NCI-H1417 treated with DMSO at 0.1 percent for 48 hours (cell line): ENCODE data around the gene USP2.
"Not testable (repeated sequence)": the region's sequence is repeated elsewhere in the genome, so short reads cannot be mapped to it uniquely, and the experiment has no call there.

Experiments used
- DNase-seq: peaks from one replicate; lab custom pipeline; 2025; lab: John Stamatoyannopoulos, UW

The USP2 gene

GRCh38 chr11:119414321-119414720 is 32.8 kb upstream of the USP2 start:
- DNase-seq = no peak

GRCh38 chr11:119412072-119412471 is 30.6 kb upstream of the USP2 start:
- DNase-seq = no peak

- no peak for DNase-seq
Observed at GRCh38 chr11:119410501-119410900, 29.0 kb upstream of the USP2 start.

- DNase-seq = no peak
Observed at GRCh38 chr11:119409731-119410130, 28.2 kb upstream of the USP2 start.

- DNase-seq = no peak
Observed at GRCh38 chr11:119406005-119406404, 24.5 kb upstream of the USP2 start.

- DNase-seq = not testable (repeated sequence)
Observed at GRCh38 chr11:119405448-119405847, 24.0 kb upstream of the USP2 start.

GRCh38 chr11:119404872-119405271 is 23.4 kb upstream of the USP2 start:
- DNase-seq = no peak

- DNase-seq = no peak
Observed at GRCh38 chr11:119403021-119403420, 21.5 kb upstream of the USP2 start.

GRCh38 chr11:119402470-119402869 is 21.0 kb upstream of the USP2 start:
- DNase-seq = no peak

GRCh38 chr11:119400860-119401259 is 19.4 kb upstream of the USP2 start:
- DNase-seq = no peak

- no peak for DNase-seq
Observed at GRCh38 chr11:119397740-119398139, 16.2 kb upstream of the USP2 start.

- DNase-seq = no peak
Observed at GRCh38 chr11:119396835-119397234, 15.3 kb upstream of the USP2 start.

GRCh38 chr11:119391275-119391674 is 9.8 kb upstream of the USP2 start:
- no peak for DNase-seq

- no peak for DNase-seq
Observed at GRCh38 chr11:119389611-119390254, 8.2 kb upstream of the USP2 start.

GRCh38 chr11:119388103-119388502 is 6.6 kb upstream of the USP2 start:
- no peak for DNase-seq

GRCh38 chr11:119384332-119384731 is 2.8 kb upstream of the USP2 start:
- no peak for DNase-seq

- DNase-seq = not testable (repeated sequence)
Observed at GRCh38 chr11:119382513-119382912, 1.0 kb upstream of the USP2 start.

- no peak for DNase-seq
Observed at GRCh38 chr11:119382101-119382500, 611 bp upstream of the USP2 start.

GRCh38 chr11:119380827-119381180 is 686 bp downstream of the USP2 start:
- no peak for DNase-seq

- no peak for DNase-seq
Observed at GRCh38 chr11:119380160-119380826, 1.2 kb downstream of the USP2 start.

- no peak for DNase-seq
Observed at GRCh38 chr11:119378851-119379465, 2.5 kb downstream of the USP2 start.

- no peak for DNase-seq
Observed at GRCh38 chr11:119377961-119378667, 3.4 kb downstream of the USP2 start.
